ENCODE measurements around the gene RCOR1.

RCOR1 gene

GRCh38 chr14:102661614-102662013 lies 69.2 kb downstream of the RCOR1 start:
- no peak overlapping the region for H3K4me3 ChIP-seq (ENCODE audit: low read depth, low read length)
- in situ Hi-C loops (cut with HindIII; ENCODE audit: low sequenced_read_pairs) = no loop called here
- no peak for DNase-seq (ENCODE audit: low read depth, low spot score)
- TF ChIP-seq, protein P1, sequence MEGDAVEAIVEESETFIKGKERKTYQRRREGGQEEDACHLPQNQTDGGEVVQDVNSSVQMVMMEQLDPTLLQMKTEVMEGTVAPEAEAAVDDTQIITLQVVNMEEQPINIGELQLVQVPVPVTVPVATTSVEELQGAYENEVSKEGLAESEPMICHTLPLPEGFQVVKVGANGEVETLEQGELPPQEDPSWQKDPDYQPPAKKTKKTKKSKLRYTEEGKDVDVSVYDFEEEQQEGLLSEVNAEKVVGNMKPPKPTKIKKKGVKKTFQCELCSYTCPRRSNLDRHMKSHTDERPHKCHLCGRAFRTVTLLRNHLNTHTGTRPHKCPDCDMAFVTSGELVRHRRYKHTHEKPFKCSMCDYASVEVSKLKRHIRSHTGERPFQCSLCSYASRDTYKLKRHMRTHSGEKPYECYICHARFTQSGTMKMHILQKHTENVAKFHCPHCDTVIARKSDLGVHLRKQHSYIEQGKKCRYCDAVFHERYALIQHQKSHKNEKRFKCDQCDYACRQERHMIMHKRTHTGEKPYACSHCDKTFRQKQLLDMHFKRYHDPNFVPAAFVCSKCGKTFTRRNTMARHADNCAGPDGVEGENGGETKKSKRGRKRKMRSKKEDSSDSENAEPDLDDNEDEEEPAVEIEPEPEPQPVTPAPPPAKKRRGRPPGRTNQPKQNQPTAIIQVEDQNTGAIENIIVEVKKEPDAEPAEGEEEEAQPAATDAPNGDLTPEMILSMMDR (IDR thresholded peaks at IDR 0.05; ENCODE audit: low read depth, low read length) = no peak

DNA sequence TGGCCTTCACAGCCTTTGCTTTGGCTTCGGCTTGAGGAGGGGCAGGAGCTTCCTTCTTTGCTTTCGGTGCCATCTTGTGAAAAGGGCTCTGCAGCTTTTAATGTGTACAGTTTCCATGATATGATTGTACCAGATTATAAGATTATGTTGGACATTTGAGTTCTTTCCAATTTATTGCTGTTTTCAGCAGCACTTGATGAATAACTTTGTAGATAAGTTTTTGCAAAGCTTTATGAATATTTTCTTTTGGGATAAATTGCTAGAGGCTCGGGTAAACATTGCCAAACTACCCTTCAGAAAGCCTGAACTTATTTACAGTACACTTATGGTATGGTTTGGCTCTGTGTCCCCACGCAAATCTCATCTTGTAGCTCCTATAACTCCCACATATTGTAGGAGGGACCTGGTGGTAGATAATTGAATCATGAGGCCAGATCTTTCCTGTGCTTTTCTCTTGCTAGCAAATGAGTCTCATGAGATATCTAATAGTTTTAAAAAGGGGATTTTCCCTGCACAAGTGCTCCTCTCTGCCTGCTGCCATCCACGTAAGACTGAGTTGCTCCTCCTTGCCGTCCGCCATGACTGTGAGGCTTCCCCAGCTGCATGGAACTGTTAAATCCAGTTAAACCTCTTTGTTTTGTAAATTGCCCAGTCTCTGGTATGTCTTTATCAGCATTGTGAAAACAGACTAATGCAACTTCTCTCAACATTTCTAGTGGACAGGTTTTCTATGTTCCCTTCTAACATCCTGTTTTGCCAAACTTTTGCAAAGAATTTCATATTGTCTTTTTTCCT lies 70.4 kb downstream of the RCOR1 start:
- TF ChIP-seq, protein P1 (IDR thresholded peaks at IDR 0.05; ENCODE audit: low read depth, low read length) = no peak
- no peak for DNase-seq (ENCODE audit: low read depth, low spot score)
- H3K4me3 ChIP-seq (ENCODE audit: low read depth, low read length) = no peak overlapping the region
- in situ Hi-C loops (cut with HindIII; ENCODE audit: low sequenced_read_pairs) = no loop called here

GRCh38 chr14:102663440-102663839 lies 71.0 kb downstream of the RCOR1 start:
- TF ChIP-seq, protein P1 (IDR thresholded peaks at IDR 0.05; ENCODE audit: low read depth, low read length) = no peak
- in situ Hi-C loops (cut with HindIII; ENCODE audit: low sequenced_read_pairs) = no loop called here
- H3K4me3 ChIP-seq (ENCODE audit: low read depth, low read length) = no peak overlapping the region
- no peak for DNase-seq (ENCODE audit: low read depth, low spot score)

DNA sequence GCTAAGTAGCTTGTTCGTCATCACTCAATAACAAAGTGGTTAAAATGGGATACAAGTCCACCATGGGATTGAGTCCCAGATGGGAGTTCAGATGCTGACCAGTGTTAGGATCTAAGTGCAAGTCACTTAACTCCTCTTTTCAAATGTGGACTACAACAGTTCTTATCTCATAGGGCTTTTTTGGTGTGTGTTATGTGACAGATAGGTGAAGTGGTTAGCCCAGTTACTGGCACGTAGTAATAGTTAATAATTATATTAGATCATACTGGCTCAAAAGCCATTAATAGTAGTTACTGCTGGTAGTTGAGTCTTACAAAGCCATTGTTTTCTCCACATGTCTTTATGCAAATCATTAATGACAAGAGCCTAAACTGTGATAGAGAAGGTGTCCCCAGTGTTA lies 73.2 kb downstream of the RCOR1 start:
- DNase-seq (ENCODE audit: low read depth, low spot score) = no peak
- TF ChIP-seq, protein P1 (IDR thresholded peaks at IDR 0.05; ENCODE audit: low read depth, low read length) = no peak
- no peak overlapping the region for H3K4me3 ChIP-seq (ENCODE audit: low read depth, low read length)
- in situ Hi-C loops (cut with HindIII; ENCODE audit: low sequenced_read_pairs) = no loop called here

GRCh38 chr14:102666635-102667034 lies 74.2 kb downstream of the RCOR1 start:
- DNase-seq (ENCODE audit: low read depth, low spot score) = no peak

DNA sequence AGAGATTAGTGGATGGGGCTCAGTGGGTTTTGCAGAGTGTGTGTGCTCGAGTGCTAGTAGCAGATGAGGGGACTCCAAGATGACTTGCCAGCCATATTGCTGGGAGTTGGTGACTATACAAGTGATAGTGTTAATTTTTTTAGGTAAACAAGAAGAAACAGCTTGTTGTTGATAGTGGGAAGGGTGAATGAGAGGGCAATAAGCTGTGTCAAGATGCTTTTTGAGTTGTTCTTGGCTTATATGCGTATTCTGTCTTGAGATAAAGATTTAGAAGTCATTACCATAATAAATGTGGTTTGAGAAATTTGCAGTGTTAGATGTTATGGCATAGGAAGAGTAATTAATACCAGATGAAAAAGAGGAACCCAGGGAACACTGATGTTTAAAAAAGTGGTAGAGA lies 75.3 kb downstream of the RCOR1 start:
- TF ChIP-seq, protein P1 (IDR thresholded peaks at IDR 0.05; ENCODE audit: low read depth, low read length) = no peak
- no peak overlapping the region for H3K4me3 ChIP-seq (ENCODE audit: low read depth, low read length)
- in situ Hi-C loops (cut with HindIII; ENCODE audit: low sequenced_read_pairs) = no loop called here
- no peak for DNase-seq (ENCODE audit: low read depth, low spot score)

More at GRCh38 chr14:102666635-102667034, 74.2 kb downstream of the RCOR1 start:
- H3K4me3 ChIP-seq (ENCODE audit: low read depth, low read length) = no peak overlapping the region
- TF ChIP-seq, protein P1 (IDR thresholded peaks at IDR 0.05; ENCODE audit: low read depth, low read length) = no peak
- in situ Hi-C loops (cut with HindIII; ENCODE audit: low sequenced_read_pairs) = no loop called here
